Fibroblast of skin of right quadriceps (primary cell): ENCODE data around the gene DDX39A.
A peak's percentile ranks its signal among the peaks of the same experiment; 100 is the strongest.

Experiments used
- DNase-seq: peaks from one replicate; pipeline ENCODE4 v3.0.0-alpha.2; 2013

DDX39A gene

GRCh38 chr19:14433554-14434501 is 14.7 kb upstream of the DDX39A start:
- no peak for DNase-seq

- DNase-seq = peak; percentile 44
Measured at GRCh38 chr19:14432791-14433553, 13.8 kb upstream of the DDX39A start, which contains the start of gene PKN1. TSS of gene PKN1 (plus strand) at chr19:14433306. CDS start at chr19:14433522, 216 bp downstream.

DNA sequence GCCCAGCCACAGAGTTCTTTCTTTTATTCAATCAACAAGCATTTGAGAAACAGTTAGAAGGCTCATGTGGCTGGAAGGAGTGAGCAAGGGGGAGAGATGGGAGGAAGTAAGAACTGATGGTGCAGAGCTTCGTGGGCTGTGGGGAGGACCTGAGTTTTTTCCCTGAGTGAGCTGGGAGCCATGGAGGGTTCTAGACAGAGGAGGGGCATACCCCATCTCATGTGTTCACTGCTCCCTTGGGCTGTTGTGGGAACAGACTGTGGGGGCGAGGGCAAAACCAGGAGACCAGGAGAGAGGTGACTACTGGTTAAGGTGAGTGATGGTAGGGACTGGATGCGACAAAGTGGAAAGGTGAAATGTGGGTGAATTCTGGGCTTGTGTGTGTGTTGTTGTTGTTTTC is 11.6 kb upstream of the DDX39A start:
- no peak for DNase-seq

GRCh38 chr19:14428882-14429416 is 9.8 kb upstream of the DDX39A start:
- DNase-seq = no peak

DNA sequence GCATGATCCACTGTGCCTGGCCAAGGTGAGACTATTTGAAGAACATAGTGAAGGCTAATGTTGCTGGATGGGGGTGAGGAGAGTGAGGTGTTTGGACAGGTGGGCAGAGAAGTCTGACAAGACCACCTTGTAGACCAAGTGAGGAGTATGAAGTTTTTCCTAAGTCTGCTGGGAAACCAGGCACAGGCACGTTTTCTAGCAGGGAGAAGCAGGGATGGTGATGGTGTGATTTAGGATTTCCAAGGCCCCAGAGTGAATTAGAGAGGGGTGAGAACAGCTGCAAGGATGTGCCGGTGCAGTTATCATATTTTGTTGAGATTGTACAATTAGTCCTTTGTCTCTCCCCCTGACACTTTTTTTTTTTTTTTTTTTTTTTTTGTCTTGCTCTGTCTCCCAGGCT is 8.3 kb upstream of the DDX39A start:
- no peak for DNase-seq

- peak; percentile 28 for DNase-seq
Measured at GRCh38 chr19:14425696-14426138, 6.6 kb upstream of the DDX39A start.

- no peak for DNase-seq
Measured at GRCh38 chr19:14418856-14419105, 360 bp downstream of the DDX39A start.

- DNase-seq = peak; percentile 23
Measured at GRCh38 chr19:14416817-14417231, 2.3 kb downstream of the DDX39A start.

DNA sequence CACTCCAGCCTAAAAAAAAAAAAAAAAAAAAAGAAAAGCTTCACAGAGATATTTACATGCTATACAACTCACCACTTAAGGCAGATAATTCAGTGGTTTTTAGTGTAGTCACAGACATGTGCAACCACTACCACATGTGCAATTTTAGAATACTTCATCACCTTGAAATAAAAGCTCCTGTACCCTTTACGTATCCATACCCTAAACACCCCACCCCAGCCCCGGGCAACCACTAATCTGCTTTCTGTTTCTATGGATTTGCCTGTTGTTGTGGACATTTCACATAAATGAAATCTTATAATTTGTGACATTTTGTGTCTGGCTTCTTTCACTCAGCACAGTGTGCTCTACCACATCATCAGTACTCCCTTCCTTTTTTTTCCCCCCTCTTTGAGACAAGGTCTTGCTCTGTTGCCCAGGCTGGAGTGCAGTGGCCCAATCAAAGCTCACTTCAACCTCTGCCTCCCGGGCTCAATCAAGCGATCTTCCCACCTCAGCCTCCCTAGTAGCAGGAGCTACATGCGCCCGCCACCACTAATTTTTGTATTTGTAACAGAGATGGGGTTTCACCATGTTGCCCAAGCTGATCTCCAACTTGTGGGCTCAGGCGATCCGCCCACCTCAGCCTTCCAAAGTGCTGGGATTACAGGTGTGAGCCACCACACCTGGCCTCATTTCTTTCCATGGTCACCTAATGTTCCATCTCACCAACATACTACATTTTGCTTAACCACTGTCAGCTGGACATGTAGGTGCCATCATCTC is 4.0 kb downstream of the DDX39A start:
- DNase-seq = no peak

DNA sequence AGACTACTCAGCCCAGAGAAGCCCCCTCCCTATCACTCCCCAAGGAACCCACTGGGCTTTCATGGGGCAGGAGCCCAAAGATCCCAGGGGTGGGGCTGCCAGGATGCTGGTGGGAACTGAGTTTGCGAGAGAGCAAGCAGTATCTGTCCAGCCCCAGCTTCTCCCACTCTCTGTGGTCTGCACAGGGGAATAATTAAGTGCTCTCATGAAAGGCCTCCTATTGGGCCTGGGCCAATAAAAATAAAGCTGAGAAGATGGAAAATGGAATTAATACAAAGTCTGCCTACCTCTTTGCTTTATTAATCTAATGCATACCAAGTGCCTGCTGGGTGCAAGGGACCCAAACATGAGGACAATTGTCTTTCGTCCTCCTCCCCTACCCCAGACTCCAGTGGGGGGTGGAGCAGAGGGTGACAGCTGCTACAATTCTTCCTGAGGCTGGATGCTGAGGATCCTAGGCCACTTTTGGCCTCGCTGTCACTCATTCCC is 5.4 kb downstream of the DDX39A start:
- peak; percentile 60 for DNase-seq

GRCh38 chr19:14412996-14413692 is 6.0 kb downstream of the DDX39A start:
- DNase-seq = no peak

DNA sequence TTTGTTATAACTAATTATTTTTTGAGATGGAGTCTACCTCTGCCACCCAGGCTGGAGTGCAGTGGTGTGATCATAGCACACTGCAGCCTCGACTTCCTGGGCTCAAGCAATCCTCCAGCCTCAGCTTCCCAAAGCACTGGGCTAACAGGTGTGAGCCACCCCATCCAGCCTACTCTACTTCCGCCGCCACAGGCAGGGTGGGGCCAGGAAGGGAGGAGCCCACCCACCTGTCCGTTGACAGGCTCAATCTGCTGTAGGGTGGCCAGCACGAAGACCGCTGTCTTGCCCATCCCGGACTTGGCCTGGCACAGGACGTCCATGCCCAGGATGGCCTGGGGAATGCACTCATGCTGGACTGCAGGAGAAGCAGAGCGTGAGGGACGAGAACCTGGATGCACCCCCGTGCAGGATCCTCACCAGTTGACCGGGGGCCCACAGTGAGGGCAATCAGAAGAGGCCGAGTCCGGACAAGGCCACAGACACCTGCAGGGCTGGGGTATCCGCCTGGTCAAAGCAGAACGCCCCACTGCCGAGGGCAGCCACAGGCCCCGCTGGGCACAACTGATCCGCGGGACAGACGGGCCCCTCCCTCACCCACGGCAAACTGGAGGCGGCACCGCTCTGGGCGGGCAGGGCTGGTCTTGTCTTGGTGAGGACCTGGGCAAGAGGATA is 6.7 kb downstream of the DDX39A start:
- no peak for DNase-seq

DNA sequence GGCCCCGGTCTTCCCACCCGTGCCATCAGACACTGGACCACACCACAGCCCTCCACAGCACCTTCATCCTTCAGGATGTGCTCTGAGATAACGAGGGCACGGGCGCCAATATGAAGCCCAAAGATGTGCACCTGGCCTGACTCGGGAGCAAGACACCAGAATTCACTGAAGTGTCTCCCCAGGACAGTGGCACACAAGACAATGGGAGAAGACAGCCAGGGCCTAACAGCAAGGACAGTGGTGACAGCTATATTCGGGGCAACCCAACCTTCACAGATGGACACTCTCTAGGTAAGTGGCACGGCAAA is 7.2 kb downstream of the DDX39A start:
- DNase-seq = no peak

- no peak for DNase-seq
Measured at GRCh38 chr19:14411161-14411937, 7.8 kb downstream of the DDX39A start.

DNA sequence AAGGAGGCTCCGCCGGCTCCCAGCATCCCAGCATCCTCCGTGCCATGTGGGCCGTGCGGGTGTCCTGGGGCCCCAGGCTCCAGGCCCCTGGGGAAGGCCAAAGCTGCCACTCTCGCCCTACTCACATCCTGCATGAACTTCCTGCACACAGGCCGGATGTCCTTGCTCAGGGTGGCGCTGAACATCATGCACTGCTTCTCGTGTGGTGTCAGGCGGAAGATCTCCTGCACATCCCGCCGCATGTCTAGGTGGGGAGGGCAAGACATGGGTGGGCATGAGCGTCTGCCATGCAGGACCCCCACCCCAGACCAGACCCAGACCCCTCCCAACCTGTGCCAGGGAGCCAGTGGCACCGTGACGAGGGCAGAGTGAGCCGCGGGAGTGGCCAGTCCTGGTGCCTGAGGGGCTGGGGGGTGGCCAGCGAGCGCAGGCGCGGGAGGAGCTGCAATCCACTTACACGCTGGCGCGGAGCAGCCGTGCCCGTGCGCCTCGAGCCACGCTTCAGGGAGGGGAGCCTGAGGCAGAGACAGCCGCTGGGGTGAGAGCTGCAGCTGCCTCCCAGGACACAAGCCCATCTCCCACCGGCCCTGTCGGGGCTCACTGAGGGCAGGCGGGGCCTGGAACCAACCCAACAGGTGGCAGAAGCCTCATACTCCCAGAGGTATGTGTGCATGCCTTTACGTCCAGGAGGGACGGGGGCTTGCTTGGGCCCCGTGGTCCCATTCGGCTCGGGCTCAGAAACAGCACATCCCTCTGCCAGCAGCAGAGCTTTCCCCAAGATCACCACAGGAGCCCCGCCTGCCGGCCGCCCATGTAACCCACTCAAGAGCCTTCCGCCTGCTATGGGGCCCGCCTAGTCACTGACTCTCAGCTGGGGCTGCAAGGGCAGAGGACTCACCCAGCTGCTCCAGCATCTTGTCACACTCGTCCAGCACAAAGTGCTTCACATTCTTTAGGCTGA is 8.8 kb downstream of the DDX39A start:
- no peak for DNase-seq

DNA sequence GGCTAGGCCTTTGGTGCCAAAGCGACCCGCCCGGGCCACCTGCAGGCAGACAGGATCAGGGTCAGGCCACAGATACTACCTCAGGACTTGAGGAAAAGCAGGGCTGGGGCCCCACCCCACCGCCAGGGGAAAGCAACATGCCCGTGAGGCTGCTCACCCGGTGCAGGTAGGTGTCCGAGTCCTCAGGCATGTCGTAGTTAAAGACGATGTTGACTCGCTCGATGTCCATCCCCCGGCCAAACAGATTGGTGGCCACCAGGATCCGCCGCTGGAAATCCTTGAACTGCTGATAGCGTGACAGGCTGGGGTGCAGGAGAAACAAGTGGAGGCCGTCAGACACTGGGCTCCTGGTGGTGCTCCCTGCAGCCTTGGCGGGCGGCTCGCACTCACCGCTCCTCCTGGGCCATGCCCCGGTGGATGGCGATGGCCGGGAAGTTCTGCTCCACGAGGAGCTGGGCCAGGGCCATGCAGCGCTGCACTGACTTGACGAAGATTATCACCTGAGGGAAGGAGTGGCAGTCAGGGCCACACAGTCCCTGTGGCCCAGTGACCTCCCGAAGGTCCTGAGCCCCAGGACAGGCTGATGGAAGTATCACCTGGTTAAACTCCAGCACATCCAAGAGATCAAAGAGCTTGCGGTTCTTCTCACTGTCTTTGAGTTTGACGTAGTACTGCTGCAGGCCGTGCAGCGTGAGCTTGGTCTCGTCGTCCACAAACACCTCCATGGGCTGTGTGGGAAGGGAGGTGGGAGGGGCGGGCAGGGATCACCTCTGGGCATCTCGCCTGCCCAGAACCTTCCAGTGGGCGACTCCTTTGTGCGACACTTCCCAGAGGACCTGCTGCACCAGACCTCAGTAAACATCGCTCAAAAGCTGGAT is 9.8 kb downstream of the DDX39A start:
- no peak for DNase-seq

DNA sequence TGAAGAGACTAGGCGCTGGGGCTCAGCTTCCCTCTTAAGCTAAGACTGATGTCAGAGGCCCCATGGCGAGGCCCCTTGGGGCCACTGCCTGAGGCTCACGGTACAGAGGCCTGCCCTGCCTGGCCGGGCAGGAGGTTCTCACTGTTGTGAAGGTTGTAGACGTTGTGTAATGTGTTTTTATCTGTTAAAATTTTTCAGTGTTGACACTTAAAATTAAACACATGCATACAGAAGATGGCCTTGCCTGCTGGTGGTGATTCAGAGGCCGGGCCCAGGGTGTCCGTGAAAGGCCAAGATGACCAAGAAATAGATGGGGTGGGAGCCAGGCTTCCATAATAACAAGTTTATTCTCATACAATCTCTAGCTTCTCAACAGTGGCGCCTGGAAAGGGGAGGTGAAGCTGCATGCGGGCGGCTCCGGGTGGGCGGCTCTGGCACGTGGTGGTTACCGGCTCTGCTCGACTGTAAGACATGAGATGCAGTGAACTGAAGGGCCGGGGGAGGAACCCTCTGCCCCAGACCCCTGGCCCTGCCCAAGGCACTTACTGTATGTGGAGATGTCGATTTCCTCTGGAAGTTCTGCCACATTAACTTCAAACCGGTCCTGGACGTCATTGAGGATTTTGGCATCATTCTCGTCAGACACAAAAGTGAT is 10.5 kb downstream of the DDX39A start:
- no peak for DNase-seq
